ENCODE measurements around the gene AFAP1L1.
A peak's percentile ranks its signal among the peaks of the same experiment; 100 is the strongest.

The AFAP1L1 gene

GRCh38 chr5:149355688-149356087 is 84.0 kb downstream of the AFAP1L1 start:
- DNase-seq = no peak

GRCh38 chr5:149356391-149356790 is 84.7 kb downstream of the AFAP1L1 start:
- no peak for DNase-seq

- peak; percentile 96 for DNase-seq
Observed at GRCh38 chr5:149357370-149358293, 86.0 kb downstream of the AFAP1L1 start, which contains the start of gene PCYOX1L. TSS of gene PCYOX1L (plus strand) at chr5:149358046. CDS start at chr5:149358069, 23 bp downstream.

- peak; percentile 31 for DNase-seq
Observed at GRCh38 chr5:149358294-149358651, 86.6 kb downstream of the AFAP1L1 start.

- peak; percentile 10 for DNase-seq
Observed at GRCh38 chr5:149358868-149359495, 87.3 kb downstream of the AFAP1L1 start.

- no peak for DNase-seq
Observed at GRCh38 chr5:149360272-149360671, 88.6 kb downstream of the AFAP1L1 start.

GRCh38 chr5:149362541-149362940 is 90.9 kb downstream of the AFAP1L1 start:
- no peak for DNase-seq

- DNase-seq = no peak
Observed at GRCh38 chr5:149363358-149363757, 91.7 kb downstream of the AFAP1L1 start.

GRCh38 chr5:149363936-149364335 is 92.3 kb downstream of the AFAP1L1 start:
- DNase-seq = no peak

GRCh38 chr5:149364719-149365118 is 93.1 kb downstream of the AFAP1L1 start:
- no peak for DNase-seq

GRCh38 chr5:149365418-149365817 is 93.8 kb downstream of the AFAP1L1 start:
- no peak for DNase-seq

- no peak for DNase-seq
Observed at GRCh38 chr5:149366169-149366729, 94.6 kb downstream of the AFAP1L1 start.

GRCh38 chr5:149367249-149367971 is 95.8 kb downstream of the AFAP1L1 start:
- DNase-seq = peak; percentile 35

- DNase-seq = no peak
Observed at GRCh38 chr5:149367972-149368645, 96.5 kb downstream of the AFAP1L1 start.

- no peak for DNase-seq
Observed at GRCh38 chr5:149370878-149371277, 99.2 kb downstream of the AFAP1L1 start.

GRCh38 chr5:149371296-149371962 is 99.8 kb downstream of the AFAP1L1 start:
- DNase-seq = peak; percentile 55

- DNase-seq = no peak
Observed at GRCh38 chr5:149372076-149372795, 100.6 kb downstream of the AFAP1L1 start.

- DNase-seq = no peak
Observed at GRCh38 chr5:149372932-149373331, 101.3 kb downstream of the AFAP1L1 start.

GRCh38 chr5:149374303-149374702 is 102.6 kb downstream of the AFAP1L1 start:
- no peak for DNase-seq

GRCh38 chr5:149374801-149375200 is 103.1 kb downstream of the AFAP1L1 start:
- no peak for DNase-seq

GRCh38 chr5:149375434-149375833 is 103.8 kb downstream of the AFAP1L1 start:
- DNase-seq = no peak
